ENCODE measurements around the gene DPP6. TPM values are rescaled to one million over a fixed set of nuclear protein-coding genes. Genes with fewer than 3 reads are reported as not detected.
"Not testable (repeated sequence)": the region's sequence is repeated elsewhere in the genome, so short reads cannot be mapped to it uniquely, and the experiment has no call there.

Gene DPP6
- total RNA-seq: 10 to 100 TPM in 1 of 2 donors, under 1 TPM in 1; 0.05 to 38.7 TPM

GRCh38 chr7:154051643-154052529, at the start of gene DPP6:
DPP6 (plus strand) TSS chr7:154052398.
- H3K4me3 ChIP-seq; H3K27ac ChIP-seq; H3K9me3 ChIP-seq; intact Hi-C loops (cut with DNase I); H3K36me3 ChIP-seq; DNase-seq (ENCODE audit: low spot score); H3K4me1 ChIP-seq (replicated peaks); H3K27me3 ChIP-seq (replicated peaks; ENCODE audit: insufficient read depth): not testable (repeated sequence)
- WGBS: 3% methylated on average over 36 of the region's 81 CpGs

GRCh38 chr7:154009423-154009911, 42.7 kb upstream of the DPP6 start:
- intact Hi-C loops (cut with DNase I); H3K36me3 ChIP-seq; H3K27ac ChIP-seq: not testable (repeated sequence)

GRCh38 chr7:154010726-154011568, 41.3 kb upstream of the DPP6 start:
- H3K27me3 ChIP-seq (replicated peaks; ENCODE audit: insufficient read depth); DNase-seq (ENCODE audit: low spot score); H3K9me3 ChIP-seq; H3K4me1 ChIP-seq (replicated peaks); intact Hi-C loops (cut with DNase I); H3K27ac ChIP-seq; H3K36me3 ChIP-seq; H3K4me3 ChIP-seq: not testable (repeated sequence)
- 90% methylated on average over 4 of the region's 4 CpGs for WGBS

More at GRCh38 chr7:154009423-154009911, 42.7 kb upstream of the DPP6 start:
- WGBS: 80% methylated on average over 2 of the region's 3 CpGs
- not testable (repeated sequence) for H3K4me1 ChIP-seq (replicated peaks); H3K27me3 ChIP-seq (replicated peaks; ENCODE audit: insufficient read depth); H3K9me3 ChIP-seq; DNase-seq (ENCODE audit: low spot score); H3K4me3 ChIP-seq

DNA sequence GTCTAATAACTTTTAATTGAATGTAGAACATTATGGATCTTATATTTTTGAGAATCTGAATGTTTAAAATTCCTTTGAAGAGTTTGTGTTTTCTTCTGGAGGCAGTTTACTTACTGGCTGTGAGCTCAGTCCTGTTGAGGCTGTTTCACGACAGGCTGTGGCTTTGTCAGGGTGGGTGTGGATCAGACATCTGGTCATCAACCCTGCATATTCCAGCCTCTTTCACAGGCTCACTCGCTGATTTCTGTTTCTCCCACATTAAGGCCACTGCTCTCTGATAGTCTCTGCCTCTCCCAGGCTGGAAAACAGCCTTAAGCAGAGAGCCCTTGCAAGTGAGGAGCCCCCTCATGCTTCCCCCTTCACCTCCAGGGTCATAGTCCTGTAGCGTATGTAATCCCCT, 39.4 kb upstream of the DPP6 start:
- H3K27ac ChIP-seq; DNase-seq (ENCODE audit: low spot score); H3K4me3 ChIP-seq; intact Hi-C loops (cut with DNase I); H3K9me3 ChIP-seq; H3K4me1 ChIP-seq (replicated peaks); H3K36me3 ChIP-seq; H3K27me3 ChIP-seq (replicated peaks; ENCODE audit: insufficient read depth): not testable (repeated sequence)
- WGBS: 58% methylated on average over 3 of the region's 3 CpGs

DNA sequence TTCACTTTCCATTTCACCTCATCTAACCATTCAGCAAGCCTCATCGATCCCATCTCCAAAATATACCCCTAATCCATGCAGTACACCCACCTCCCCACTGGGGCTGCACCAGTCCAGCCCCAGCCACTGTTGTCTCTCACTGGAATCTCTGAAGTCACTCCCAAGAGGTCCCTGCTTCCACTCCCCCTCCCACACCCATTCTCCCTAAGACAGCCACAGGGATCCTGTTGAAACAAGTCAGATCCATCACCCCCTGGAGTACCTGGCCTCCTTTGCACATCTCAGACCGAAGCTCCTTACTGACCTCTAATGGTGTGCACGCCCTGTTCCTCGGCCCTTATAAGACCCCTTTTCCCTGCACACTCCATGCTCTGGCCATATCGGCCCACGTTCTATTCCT, 36.6 kb upstream of the DPP6 start:
- H3K36me3 ChIP-seq; intact Hi-C loops (cut with DNase I); H3K27ac ChIP-seq; H3K4me3 ChIP-seq; H3K4me1 ChIP-seq (replicated peaks); H3K27me3 ChIP-seq (replicated peaks; ENCODE audit: insufficient read depth); DNase-seq (ENCODE audit: low spot score); H3K9me3 ChIP-seq: not testable (repeated sequence)
- WGBS: 88% methylated on average over 6 of the region's 6 CpGs

GRCh38 chr7:154018354-154018753, 33.8 kb upstream of the DPP6 start:
- H3K27me3 ChIP-seq (replicated peaks; ENCODE audit: insufficient read depth); H3K9me3 ChIP-seq; H3K36me3 ChIP-seq; DNase-seq (ENCODE audit: low spot score); H3K27ac ChIP-seq; H3K4me3 ChIP-seq; H3K4me1 ChIP-seq (replicated peaks); intact Hi-C loops (cut with DNase I): not testable (repeated sequence)
- 84% methylated on average over 2 of the region's 2 CpGs for WGBS

DNA sequence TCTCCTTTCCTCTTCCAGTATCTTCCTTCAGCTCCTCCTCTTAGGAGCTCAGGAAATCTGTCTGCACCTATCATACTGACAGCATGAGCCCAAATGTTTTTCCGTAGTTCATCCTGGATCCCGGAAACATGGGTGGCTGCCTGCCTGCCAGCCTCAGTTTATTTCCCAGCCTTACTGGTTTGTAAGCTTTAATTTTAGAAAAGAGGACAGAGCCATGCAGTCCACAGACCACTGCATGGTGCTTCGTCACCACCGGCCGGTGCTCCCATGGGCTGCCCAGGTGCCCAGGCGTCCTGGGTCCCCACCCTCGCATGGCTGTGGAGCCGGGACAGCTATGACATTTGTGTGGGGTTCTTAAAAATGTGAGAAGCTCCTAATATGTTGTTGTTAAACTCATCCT, 24.4 kb upstream of the DPP6 start:
- H3K4me1 ChIP-seq (replicated peaks); H3K27me3 ChIP-seq (replicated peaks; ENCODE audit: insufficient read depth); H3K27ac ChIP-seq; intact Hi-C loops (cut with DNase I); H3K4me3 ChIP-seq; H3K9me3 ChIP-seq; DNase-seq (ENCODE audit: low spot score); H3K36me3 ChIP-seq: not testable (repeated sequence)
- 91% methylated on average over 8 of the region's 8 CpGs for WGBS

- intact Hi-C loops (cut with DNase I); H3K27me3 ChIP-seq (replicated peaks; ENCODE audit: insufficient read depth); DNase-seq (ENCODE audit: low spot score); H3K4me3 ChIP-seq; H3K27ac ChIP-seq; H3K4me1 ChIP-seq (replicated peaks); H3K9me3 ChIP-seq; H3K36me3 ChIP-seq: not testable (repeated sequence)
- 70% methylated on average over 11 of the region's 11 CpGs for WGBS
These were observed 21.6 kb upstream of the DPP6 start for GRCh38 chr7:154030476-154031080.

DNA sequence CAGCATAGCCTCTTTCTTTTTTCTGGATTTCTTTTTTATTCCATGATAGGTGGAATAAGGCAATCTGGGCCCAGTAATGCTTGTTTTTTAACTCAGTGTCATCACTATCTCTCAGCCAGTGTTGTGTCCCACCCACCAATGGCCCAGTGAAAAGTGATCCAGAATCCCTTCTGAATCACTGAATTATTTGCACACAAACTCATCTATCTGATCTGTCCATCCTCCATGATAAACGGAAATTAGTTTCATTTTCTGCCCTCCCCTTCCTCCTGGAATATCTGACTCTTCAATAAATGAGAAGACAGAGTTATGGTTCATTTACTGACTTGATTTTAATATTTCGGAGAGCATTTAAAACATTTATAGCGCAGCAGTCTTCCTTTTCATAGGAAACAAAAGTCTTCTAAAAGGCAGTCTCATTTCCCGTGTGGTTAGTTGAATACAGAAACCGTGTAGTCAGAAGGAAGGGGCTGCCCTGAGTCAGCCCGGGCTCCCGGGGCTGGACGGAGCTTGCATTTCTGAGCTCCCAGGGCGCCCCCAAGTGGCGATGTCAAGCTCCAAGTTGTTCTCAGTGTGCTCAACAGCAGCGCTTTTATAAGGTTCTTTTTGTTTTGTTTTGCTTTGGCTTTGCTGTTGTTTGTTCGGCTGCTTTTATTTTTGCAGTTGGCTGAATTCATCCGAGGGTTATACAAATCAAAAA, 12.6 kb upstream of the DPP6 start:
- H3K4me1 ChIP-seq (replicated peaks); H3K27ac ChIP-seq; H3K36me3 ChIP-seq; H3K4me3 ChIP-seq; DNase-seq (ENCODE audit: low spot score); intact Hi-C loops (cut with DNase I); H3K27me3 ChIP-seq (replicated peaks; ENCODE audit: insufficient read depth); H3K9me3 ChIP-seq: not testable (repeated sequence)
- WGBS: 11% methylated on average over 2 of the region's 13 CpGs

DNA sequence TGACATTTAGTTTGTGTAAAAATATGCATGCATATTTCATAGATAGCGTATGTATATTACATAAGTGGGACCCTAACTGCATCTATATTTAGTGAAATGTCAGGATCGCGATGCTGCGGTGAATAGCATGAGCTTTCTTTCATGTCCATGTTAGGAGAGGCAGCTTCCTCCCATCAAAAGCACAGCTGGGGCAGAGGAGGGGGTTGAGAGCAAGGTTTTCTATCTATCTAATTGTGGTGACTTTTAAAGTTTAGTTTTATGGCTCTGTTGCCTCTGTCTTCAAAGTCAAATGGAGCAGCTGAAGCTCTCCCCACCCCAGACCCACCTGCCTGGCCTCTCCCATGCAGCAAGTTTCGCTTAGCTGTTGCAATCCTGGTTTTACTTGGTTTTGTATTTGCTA, 1.8 kb upstream of the DPP6 start:
- H3K36me3 ChIP-seq; H3K4me1 ChIP-seq (replicated peaks); DNase-seq (ENCODE audit: low spot score); H3K27me3 ChIP-seq (replicated peaks; ENCODE audit: insufficient read depth); H3K27ac ChIP-seq; H3K9me3 ChIP-seq; H3K4me3 ChIP-seq; intact Hi-C loops (cut with DNase I): not testable (repeated sequence)
- 61% methylated on average over 5 of the region's 5 CpGs for WGBS

DNA sequence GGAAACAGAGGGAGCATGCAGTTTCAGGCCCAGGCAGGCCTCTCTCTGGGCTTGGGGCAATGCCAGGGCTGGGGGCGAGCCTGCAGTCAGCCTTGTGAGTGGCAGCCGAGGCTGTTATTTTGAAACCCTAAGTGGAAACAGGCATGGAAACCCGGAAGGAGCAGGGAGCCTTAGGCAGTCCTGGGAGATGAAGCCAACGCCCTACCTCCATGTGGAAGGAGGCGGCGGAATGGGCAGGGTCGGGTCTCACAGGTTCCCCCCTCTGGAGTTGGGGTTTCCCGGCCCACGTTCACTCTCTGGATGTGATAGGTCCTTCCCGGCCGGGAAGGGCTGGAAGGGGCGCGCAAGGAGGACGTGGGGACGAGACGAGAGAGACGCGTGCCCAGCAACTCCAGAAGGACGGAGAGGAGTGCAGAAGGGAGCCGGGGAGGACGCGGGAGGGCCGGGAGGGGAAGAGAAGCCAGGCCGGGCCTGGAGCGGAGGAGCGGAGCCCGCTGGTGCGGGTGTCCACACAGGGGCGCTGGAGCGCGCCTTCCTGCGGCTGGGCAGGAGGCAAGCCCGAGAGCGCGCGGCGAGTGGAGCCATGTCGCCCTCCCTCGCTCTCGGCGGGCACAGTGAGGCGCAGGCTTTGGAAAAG, 1.1 kb upstream of the DPP6 start:
- H3K27ac ChIP-seq; DNase-seq (ENCODE audit: low spot score); H3K4me3 ChIP-seq; intact Hi-C loops (cut with DNase I); H3K4me1 ChIP-seq (replicated peaks); H3K36me3 ChIP-seq; H3K27me3 ChIP-seq (replicated peaks; ENCODE audit: insufficient read depth); H3K9me3 ChIP-seq: not testable (repeated sequence)
- WGBS: 1% methylated on average over 24 of the region's 42 CpGs
